Keratinocyte (primary cell): ENCODE data around the gene OR5B12. TPM values are rescaled to one million over a fixed set of nuclear protein-coding genes. Genes with fewer than 3 reads are reported as not detected.

Experiments
- DNase-seq: peaks from one replicate; pipeline ENCODE4 v3.0.0-alpha.2; 2011; ENCODE audit warnings: low read depth, missing footprints, low spot score
- FAIRE-seq: peaks from 2 replicates; lab custom pipeline; 2011; peaks lifted over from hg19 to GRCh38; lab: Jason Lieb, UNC
- H2AFZ ChIP-seq: 2 replicates; pipeline ENCODE4 v1.6.0; 2012; ENCODE audit warnings: low read length, control low read depth, inconsistent platforms; ENCODE audit not compliant: control insufficient read depth
- H3K27ac ChIP-seq: 2 replicates; pipeline ENCODE4 v1.5.1; 2011; ENCODE audit warnings: low read length; ENCODE audit not compliant: control insufficient read depth, insufficient read depth
- H3K27me3 ChIP-seq: 3 replicates; pipeline ENCODE4 v1.6.0; 2011; ENCODE audit warnings: low read length; ENCODE audit not compliant: control insufficient read depth, insufficient read depth; ENCODE audit errors: extremely low read depth
- H3K36me3 ChIP-seq, 2 experiments: 2 replicates in 1 of 2; 3 replicates in 1 of 2; pipeline ENCODE4 v1.5.1; 2011; ENCODE audit warnings: low read length in 2 of 2, mild to moderate bottlenecking in 1 of 2; ENCODE audit not compliant: control insufficient read depth in 2 of 2, insufficient read depth in 2 of 2; ENCODE audit errors: extremely low read depth in 1 of 2
- H3K4me1 ChIP-seq: 3 replicates; pipeline ENCODE4 v1.5.1; 2011; ENCODE audit warnings: low read length; ENCODE audit not compliant: control insufficient read depth, insufficient read depth; ENCODE audit errors: extremely low read depth
- H3K4me2 ChIP-seq: 3 replicates; pipeline ENCODE4 v1.6.0; 2011; ENCODE audit warnings: low read depth, low read length; ENCODE audit not compliant: control insufficient read depth, insufficient read depth; ENCODE audit errors: extremely low read depth
- H3K4me3 ChIP-seq, 3 experiments: fragments of 200-600 bp in 1 of 3; sonication (generic) in 1 of 3; 2 replicates in 2 of 3; 3 replicates in 1 of 3; pipeline ENCODE4 v1.5.1; 2011 to 2016; ENCODE audit warnings: low read length in 3 of 3, mild to moderate bottlenecking in 3 of 3, control low read depth in 2 of 3, inconsistent platforms in 1 of 3, low read depth in 1 of 3, mixed read lengths in 1 of 3, mixed run types in 1 of 3, moderate library complexity in 1 of 3; ENCODE audit not compliant: control insufficient read depth in 2 of 3, insufficient read depth in 2 of 3; ENCODE audit errors: extremely low read depth in 1 of 3
- H3K79me2 ChIP-seq: 2 replicates; pipeline ENCODE4 v1.6.0; 2012; ENCODE audit warnings: low read length; ENCODE audit not compliant: control insufficient read depth, insufficient read depth
- H3K9ac ChIP-seq: 3 replicates; pipeline ENCODE4 v1.6.0; 2011; ENCODE audit warnings: low read length; ENCODE audit not compliant: control insufficient read depth, insufficient read depth; ENCODE audit errors: extremely low read depth
- H3K9me1 ChIP-seq: 3 replicates; pipeline ENCODE4 v1.6.0; 2011; ENCODE audit warnings: low read length; ENCODE audit not compliant: control insufficient read depth, insufficient read depth; ENCODE audit errors: extremely low read depth
- H3K9me3 ChIP-seq: 2 replicates; pipeline ENCODE4 v1.5.1; 2012; ENCODE audit warnings: low read depth, low read length; ENCODE audit not compliant: control insufficient read depth
- H4K20me1 ChIP-seq: 3 replicates; pipeline ENCODE4 v1.6.0; 2011; ENCODE audit warnings: low read length; ENCODE audit not compliant: control insufficient read depth, insufficient read depth; ENCODE audit errors: extremely low read depth
- CTCF ChIP-seq, 3 experiments: IDR thresholded peaks in 1 of 3; conservative IDR thresholded peaks in 1 of 3; optimal IDR thresholded peaks in 1 of 3; 2 replicates in 2 of 3; 3 replicates in 1 of 3; pipeline versions ENCODE3 to v1.5.1; 2011; ENCODE audit warnings: low read length in 3 of 3, mild to moderate bottlenecking in 3 of 3, moderate library complexity in 2 of 3, control low read depth in 1 of 3, inconsistent platforms in 1 of 3; ENCODE audit not compliant: insufficient read depth in 2 of 3; ENCODE audit errors: extremely low read depth in 1 of 3
- EZH2 ChIP-seq: IDR thresholded peaks from one replicate; pipeline ENCODE4 v1.6.1; 2012; ENCODE audit warnings: inconsistent platforms, mild to moderate bottlenecking, low read length, moderate library complexity
- dilution Hi-C: fragments of 300-500 bp; cut with MboI; formaldehyde crosslinking; loops from one replicate; pipeline ENCODE4 v1.7.0; 2020; ENCODE audit warnings: low sequenced_read_pairs; ENCODE audit not compliant: extremely low pct_ligation_motif_present
- polyA plus RNA-seq, 5 experiments: library from polyadenylated mRNA; depleted of rRNA in 3 of 5; stranded (reverse) in 3 of 5; stranded (forward) in 1 of 5; unstranded in 1 of 5; fragments of >200 nt; gene quantifications; 1 replicate in 1 of 5; 2 replicates in 3 of 5; 3 replicates in 1 of 5; pipeline versions ENCODE4 v1.2.1 to v1.2.3, GENCODE V29; 2011 to 2012; ENCODE audit warnings: missing spikeins in 2 of 5, low read depth in 1 of 5, low replicate concordance in 1 of 5

OR5B12 gene
- polyA plus RNA-seq, 1 donor (not counting 4 experiments of a cell fraction or from before 2014, with no cell fraction given): not detected

DNA sequence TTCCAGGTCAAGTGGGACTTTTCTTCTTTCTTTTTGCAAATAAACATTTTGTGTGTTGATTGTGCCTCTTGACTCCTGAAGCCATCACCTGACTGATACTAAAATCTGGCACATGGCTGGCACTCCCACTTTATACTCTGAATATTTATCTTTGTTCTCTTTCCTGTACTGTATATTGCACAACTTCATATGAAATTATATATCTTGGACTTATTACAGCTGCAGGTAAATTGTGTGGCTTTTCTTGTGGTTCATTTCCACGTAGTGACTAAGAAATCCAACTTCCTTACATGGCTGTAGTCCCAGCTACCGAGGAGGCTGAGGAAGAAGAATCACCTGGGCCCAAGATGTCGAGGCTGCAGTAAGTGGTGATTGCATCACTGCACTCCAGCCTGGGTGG, 23.7 kb upstream of the OR5B12 start:
- FAIRE-seq: no peak
- no peak overlapping the region for H3K4me2 ChIP-seq
- dilution Hi-C loops: no loop called here

DNA sequence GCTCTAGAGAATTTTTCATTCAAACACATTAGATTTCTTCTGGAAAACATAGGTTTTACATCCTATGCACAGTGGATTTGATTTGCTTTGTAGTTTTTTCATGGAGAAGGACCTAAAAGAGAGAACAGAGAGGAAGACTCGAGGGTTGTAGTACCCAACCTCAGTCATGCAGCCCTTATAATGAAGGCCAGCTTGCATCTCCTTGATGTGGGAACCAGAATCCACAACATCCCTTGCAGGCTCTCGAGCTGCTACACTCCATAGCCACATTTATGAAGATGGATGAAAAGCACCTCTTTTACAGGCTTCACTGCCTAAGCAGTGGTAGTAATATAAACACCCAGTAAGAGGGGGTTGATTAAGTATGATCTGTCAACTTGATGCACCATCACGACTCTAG, 9.5 kb upstream of the OR5B12 start:
- FAIRE-seq: no peak
- Histone ChIP-seq H4K20me1 (no peaks in the 10 kb centered on the region), H3K27me3 (no peaks in the 10 kb centered on the region), H3K9me1 (no peaks in the 10 kb centered on the region), H3K9ac (no peak overlapping the region), H2AFZ (no peak overlapping the region), H3K79me2 (no peaks in the 10 kb centered on the region), H3K4me2 (no peak overlapping the region), H3K27ac (no peak overlapping the region), H3K4me1 (no peaks in the 10 kb centered on the region), H3K9me3 (no peaks in the 10 kb centered on the region), H3K4me3 (no peak overlapping the region), H3K36me3 (no peaks in the 10 kb centered on the region)
- dilution Hi-C loops: no loop called here
- no peak for DNase-seq
- TF ChIP-seq CTCF (optimal IDR thresholded peaks at IDR 0.05 in 1 of 3, IDR thresholded peaks at IDR 0.05 in 1 of 3, conservative IDR thresholded peaks at IDR 0.05 in 1 of 3; ENCODE audit: extremely low read depth in 1 of 3, insufficient read depth in 2 of 3, low read length in 3 of 3): no peak
- no peak for TF ChIP-seq EZH2

More for the DNA sequence above, 23.7 kb upstream of the OR5B12 start:
- Histone ChIP-seq H3K36me3 (no peaks in the 10 kb centered on the region), H3K27ac (no peak overlapping the region), H3K9me1 (no peaks in the 10 kb centered on the region), H4K20me1 (no peaks in the 10 kb centered on the region), H3K4me1 (peaks cover 2% of the 10 kb centered on the region), H3K9ac (no peak overlapping the region), H2AFZ (no peak overlapping the region), H3K9me3 (no peaks in the 10 kb centered on the region), H3K4me3 (no peak overlapping the region), H3K79me2 (no peaks in the 10 kb centered on the region), H3K27me3 (no peaks in the 10 kb centered on the region)
- peak; percentile 26 for DNase-seq
- TF ChIP-seq EZH2: no peak
- no peak for TF ChIP-seq CTCF (optimal IDR thresholded peaks at IDR 0.05 in 1 of 3, IDR thresholded peaks at IDR 0.05 in 1 of 3, conservative IDR thresholded peaks at IDR 0.05 in 1 of 3; ENCODE audit: extremely low read depth in 1 of 3, insufficient read depth in 2 of 3, low read length in 3 of 3)
